Heart right ventricle (tissue), 16 donors: ENCODE data around the gene ZCCHC7. TPM values are rescaled to one million over a fixed set of nuclear protein-coding genes. Genes with fewer than 3 reads are reported as not detected.
"Not testable (repeated sequence)": the region's sequence is repeated elsewhere in the genome, so short reads cannot be mapped to it uniquely, and the experiment has no call there.

Source experiments
- ATAC-seq, 8 donors: fragments of 200-7000 bp; cut with Tn5 transposase; one replicate each; pipeline ENCODE4 v1.9.1; 2020; ENCODE audit warnings: mild to moderate bottlenecking in 8 of 8, moderate library complexity in 8 of 8, moderate number of reproducible peaks in 1 of 8
- DNase-seq, 2 donors: peaks; one replicate each; pipeline ENCODE4 v3.0.0-alpha.2; 2020
- H3K27ac ChIP-seq, 10 donors: fragments of 200-600 bp; sonication (generic) in 2 of 10; one replicate each; pipeline versions ENCODE4 v1.5.0 to v1.8.0; 2020 to 2022; ENCODE audit warnings: mild to moderate bottlenecking in 3 of 10
- H3K27me3 ChIP-seq, 7 donors: fragments of 200-600 bp; one replicate each; pipeline ENCODE4 v1.8.0; 2021 to 2022; ENCODE audit warnings: mild to moderate bottlenecking in 2 of 7
- H3K36me3 ChIP-seq, 9 donors: fragments of 200-600 bp; sonication (generic) in 1 of 9; one replicate each; pipeline versions ENCODE4 v1.5.0 to v1.8.0; 2020 to 2022; ENCODE audit warnings: mild to moderate bottlenecking in 2 of 9
- H3K4me1 ChIP-seq, 9 donors: fragments of 200-600 bp; sonication (generic) in 1 of 9; one replicate each; pipeline versions ENCODE4 v1.5.0 to v1.8.0; 2020 to 2022; ENCODE audit warnings: mild to moderate bottlenecking in 4 of 9
- H3K4me3 ChIP-seq, 10 donors: fragments of 200-600 bp; sonication (generic) in 2 of 10; one replicate each; pipeline versions ENCODE4 v1.5.0 to v1.8.0; 2020 to 2022; ENCODE audit warnings: mild to moderate bottlenecking in 7 of 10, moderate library complexity in 2 of 10
- H3K9me3 ChIP-seq, 11 donors: fragments of 200-600 bp in 10 of 11; sonication (generic) in 2 of 11; one replicate each; pipeline versions ENCODE4 v1.5.0 to v1.8.0; 2013 to 2022; ENCODE audit warnings: mild to moderate bottlenecking in 2 of 11, control low read depth in 1 of 11, moderate library complexity in 1 of 11
- CTCF ChIP-seq, 9 donors: fragments of 200-600 bp; sonication (generic) in 2 of 9; IDR thresholded peaks; one replicate each; pipeline versions ENCODE4 v1.5.0 to v1.8.0; 2021 to 2022; ENCODE audit warnings: antibody characterized with exemption in 9 of 9, mild to moderate bottlenecking in 5 of 9, moderate library complexity in 1 of 9
- WGBS, 2 donors: extraction: QIAGEN DNeasy Blood & Tissue Kit; methylation state at CpG; one replicate each; pipeline ENCODE4 v1.1.7; 2013; ENCODE audit warnings: inconsistent platforms in 1 of 2; 5-methylcytosine and 5-hydroxymethylcytosine counted together
- intact Hi-C, 10 donors: fragments of 100-400 bp; cut with DNase I; formaldehyde crosslinking; loops; one replicate each; pipeline versions ENCODE4 v1.11.1 to v1.14.2; 2022
- polyA plus RNA-seq, 2 donors: library from polyadenylated mRNA; stranded (reverse); fragments of 200-250 nt; gene quantifications; one replicate each; pipeline ENCODE4 v1.2.3, GENCODE V29; 2013
- total RNA-seq, 10 donors: library from RNA; stranded (reverse); fragmentation: NEBNext Ultra II Directional in 3 of 10; extraction: Animal tissue kit (Norgen Biotek cat#: 25700) in 3 of 10; gene quantifications; one replicate each; pipeline versions ENCODE4 v1.2.1 to v1.2.4, GENCODE V29; 2021 to 2023
- donor health status: Arrhythmogenic right ventricular cardiomyopathy.
- donor health status: ischemic (EF 13 %, LVEDD 7.1; RV severe dilation, severe dysfunction).
- donor health status: healthy with polysubstance abuse.
- donor health status: DM: no; HTN: yes; CAD: no.
- donor health status: DM: no; HTN: no; CAD: no.
- donor health status: ischemic (EF 25% LVEDD 6.9; RV normal size, moderate dysfunction).
- donor health status: ischemic (EF 25% LVEDD 5.7; RV mildly dilated, moderate dysfunction).
- donor health status: healthy.
- donor health status: DM: yes; HTN: yes; CAD: no.
- donor health status: Ischemic cardiomyopathy.
- donor health status: ischemic (EF 35%, LVEDD 5.7; RV mildly dilated, moderate dysfunction).
- donor health status: nonischemic (EF 11% LVEDD 7.7; RV severe dilation, severe dysfunction).
- donor health status: DM: yes; HTN: yes; CAD: no.
- donor health status: PGD.
- donor health status: ischemic (EF 29% LVEDD 5.4; RV normal size, mild dysfunction).
- donor health status: nonischemic (EF 23%, LVEDD 6.1; RV moderate dilation, normal function).

Gene ZCCHC7
- total and polyA plus RNA-seq, 12 donors = 4.3 to 11.9 (median 8.9) TPM

GRCh38 chr9:37287317-37287716, 166.9 kb downstream of the ZCCHC7 start:
- H3K27ac ChIP-seq = no peak overlapping the region
- H3K4me3 ChIP-seq = no peak overlapping the region
- no peak for TF ChIP-seq CTCF (IDR thresholded peaks at IDR 0.05)
- H3K9me3 ChIP-seq = no peaks in the 10 kb centered on the region
- no peaks in the 10 kb centered on the region for H3K27me3 ChIP-seq
- no peaks in the 10 kb centered on the region for H3K36me3 ChIP-seq
- 75 to 78% methylated on average over 4 of the region's 4 CpGs for WGBS, 2 donors
- H3K4me1 ChIP-seq = peaks cover 0 to 33% (median 0%) of the 10 kb centered on the region in 9 donors
- no peak for ATAC-seq
- intact Hi-C loops = no loop called here
- no peak for DNase-seq

- H3K4me3 ChIP-seq = no peak overlapping the region
- no peaks in the 10 kb centered on the region for H3K9me3 ChIP-seq
- 91% methylated on average over 4 of the region's 4 CpGs for WGBS, 2 donors
- DNase-seq (no peak), ATAC-seq (no peak)
- H3K4me1 ChIP-seq = peaks cover 0 to 31% (median 15%) of the 10 kb centered on the region in 9 donors
- H3K36me3 ChIP-seq = no peaks in the 10 kb centered on the region
- no peak for TF ChIP-seq CTCF (IDR thresholded peaks at IDR 0.05)
- intact Hi-C loops = no loop called here
- no peak overlapping the region for H3K27ac ChIP-seq
- H3K27me3 ChIP-seq = no peaks in the 10 kb centered on the region
Observed at GRCh38 chr9:37289631-37290030, 169.3 kb downstream of the ZCCHC7 start.

GRCh38 chr9:37290366-37290939, 170.1 kb downstream of the ZCCHC7 start:
- H3K4me3 ChIP-seq = no peak overlapping the region
- DNase-seq (no peak), ATAC-seq (no peak)
- no peak for TF ChIP-seq CTCF (IDR thresholded peaks at IDR 0.05)
- no peaks in the 10 kb centered on the region for H3K27me3 ChIP-seq
- intact Hi-C loops = no loop called here
- peaks cover 0 to 35% (median 23%) of the 10 kb centered on the region in 9 donors for H3K4me1 ChIP-seq
- WGBS, 2 donors = 93 to 94% methylated on average over 7 of the region's 7 CpGs
- H3K9me3 ChIP-seq = no peaks in the 10 kb centered on the region
- no peaks in the 10 kb centered on the region for H3K36me3 ChIP-seq
- peak overlapping the region in 1 of 10 donors; percentile 48 for H3K27ac ChIP-seq

GRCh38 chr9:37290940-37291485, 170.6 kb downstream of the ZCCHC7 start:
- Histone ChIP-seq H3K27ac (no peak overlapping the region), H3K27me3 (no peaks in the 10 kb centered on the region), H3K4me3 (no peak overlapping the region), H3K36me3 (no peaks in the 10 kb centered on the region), H3K9me3 (no peaks in the 10 kb centered on the region), H3K4me1 (peaks cover 0 to 41% (median 26%) of the 10 kb centered on the region in 9 donors)
- ATAC-seq (peak in 2 of 8 donors; percentile 55 to 72), DNase-seq (no peak)
- no peak for TF ChIP-seq CTCF (IDR thresholded peaks at IDR 0.05)
- intact Hi-C loops = no loop called here
- 70 to 77% methylated on average over 2 of the region's 2 CpGs for WGBS, 2 donors

GRCh38 chr9:37291612-37292238, 171.4 kb downstream of the ZCCHC7 start:
- peaks cover 0 to 41% (median 26%) of the 10 kb centered on the region in 9 donors for H3K4me1 ChIP-seq
- H3K4me3 ChIP-seq, DNase-seq, H3K36me3 ChIP-seq, H3K27ac ChIP-seq, H3K27me3 ChIP-seq, H3K9me3 ChIP-seq, ATAC-seq, intact Hi-C loops: not testable (repeated sequence)
- 96 to 98% methylated on average over 10 of the region's 10 CpGs for WGBS, 2 donors
